Stimulated activated CD4-positive, alpha-beta T cell treated with anti-CD3 and anti-CD28 coated beads, Interleukin-15, amount 100 ng/mL, for 1 hour (primary cell): ENCODE measurements around the gene LUC7L2.
"Not testable (repeated sequence)": the region's sequence is repeated elsewhere in the genome, so short reads cannot be mapped to it uniquely, and the experiment has no call there.

Source experiments
- DNase-seq, 2 donors: peaks; one replicate each; pipeline ENCODE4 v3.0.0-alpha.2; 2020; ENCODE audit warnings: low read depth in 1 of 2, low spot score in 1 of 2

LUC7L2 gene

DNA sequence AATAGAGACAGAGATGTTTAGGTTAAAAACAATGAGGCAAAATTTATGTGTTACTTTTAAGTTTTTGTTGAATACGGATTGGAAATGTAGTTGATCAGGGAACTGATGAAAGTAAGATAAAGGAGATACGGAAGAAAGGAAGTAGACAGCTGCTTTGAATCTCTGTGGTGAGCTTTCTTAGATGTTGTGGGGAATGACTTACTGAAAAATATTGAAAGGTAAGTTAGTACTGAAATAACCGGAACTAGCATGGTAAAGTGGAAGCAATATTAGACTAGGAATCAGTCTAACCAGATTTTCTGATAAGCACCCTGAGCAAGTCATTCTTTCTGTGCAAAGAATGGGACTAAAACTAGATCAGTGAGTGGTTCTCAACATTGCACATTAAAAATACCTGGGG is 34.8 kb downstream of the LUC7L2 start:
- no peak for DNase-seq

DNA sequence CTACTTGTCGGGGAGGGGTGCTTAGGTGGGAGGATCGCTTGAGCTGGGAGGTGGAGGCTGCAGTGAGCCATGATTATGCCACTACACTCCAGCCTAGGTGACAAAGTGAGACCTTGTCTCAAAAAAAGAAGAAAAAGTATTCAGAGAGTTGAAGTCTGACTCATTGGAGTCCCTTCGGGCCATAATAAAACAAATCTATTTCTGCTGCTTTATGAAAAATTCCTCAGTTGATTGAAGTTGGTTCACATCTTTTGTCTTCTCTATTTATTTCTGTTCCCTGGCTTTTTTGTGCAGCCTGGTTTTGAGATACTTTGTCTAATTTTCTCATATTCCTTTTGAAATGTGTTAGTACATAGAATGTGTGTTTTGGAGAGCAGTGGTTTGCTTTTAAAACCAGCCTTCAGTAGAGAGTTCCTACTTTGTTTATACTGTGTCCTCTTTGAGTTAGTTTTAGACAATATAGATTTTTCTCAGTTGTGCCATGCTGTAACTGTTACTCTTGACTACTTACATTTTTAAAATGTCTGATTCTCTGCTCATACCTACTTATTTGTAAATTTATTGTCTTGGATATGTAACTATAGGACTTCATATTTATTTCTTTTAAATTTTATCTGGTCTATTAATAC is 36.7 kb downstream of the LUC7L2 start:
- DNase-seq = no peak

DNA sequence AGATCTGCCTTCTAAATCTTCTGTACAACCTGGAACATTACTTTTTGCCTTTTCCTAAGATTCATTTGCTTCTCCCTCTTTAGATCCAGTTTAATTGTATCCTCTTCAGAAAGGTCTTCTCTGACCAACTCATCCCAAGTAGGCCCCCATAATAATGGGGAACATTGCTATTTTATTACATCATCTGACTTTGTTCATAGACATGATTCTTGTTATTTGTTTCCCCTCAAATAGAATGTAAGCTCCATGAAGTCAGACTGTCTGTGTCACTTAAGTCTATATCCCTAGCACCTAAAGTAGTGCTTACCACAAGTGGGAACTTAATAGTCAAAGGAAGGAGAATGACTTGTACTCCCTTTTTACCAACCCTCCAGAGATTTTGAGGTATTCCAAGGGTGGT is 37.5 kb downstream of the LUC7L2 start:
- no peak for DNase-seq

DNA sequence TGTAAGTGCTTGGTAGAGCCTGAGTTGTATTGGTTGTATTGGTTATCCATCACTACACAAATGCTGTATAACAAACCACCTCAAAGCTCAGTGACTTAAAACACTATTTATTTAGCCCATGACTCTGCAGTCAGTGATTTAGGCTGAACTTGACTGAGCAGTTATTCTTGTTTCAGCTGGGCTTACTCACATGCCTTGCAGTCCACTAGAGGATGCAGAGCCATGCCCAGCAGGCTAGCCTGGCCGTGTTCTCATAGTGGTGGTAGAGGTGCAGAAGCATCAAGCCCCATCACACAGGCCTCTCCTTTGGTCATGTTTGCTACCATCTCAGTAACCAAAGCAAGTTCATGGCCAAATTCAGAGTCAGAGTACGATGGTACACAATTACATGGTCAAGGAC is 43.9 kb downstream of the LUC7L2 start:
- DNase-seq = no peak

DNA sequence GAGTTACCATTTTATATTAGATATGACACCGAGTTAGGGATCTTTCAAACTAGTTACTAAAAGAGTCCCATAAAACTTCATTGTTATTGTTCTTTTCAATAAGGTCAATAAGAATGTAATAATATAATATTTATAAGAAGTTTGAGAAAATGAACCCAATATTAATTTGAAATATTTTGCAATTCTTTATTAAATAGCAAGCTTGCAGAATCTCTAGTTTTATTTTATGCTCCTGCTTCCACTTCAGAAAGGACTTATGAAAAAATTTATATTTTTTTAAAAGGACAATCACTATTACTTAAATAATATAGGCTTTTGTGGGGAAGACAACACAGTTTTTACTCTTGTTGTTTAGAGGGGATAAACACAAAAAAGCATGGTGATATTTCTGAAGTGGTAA is 47.9 kb downstream of the LUC7L2 start:
- DNase-seq = no peak

DNA sequence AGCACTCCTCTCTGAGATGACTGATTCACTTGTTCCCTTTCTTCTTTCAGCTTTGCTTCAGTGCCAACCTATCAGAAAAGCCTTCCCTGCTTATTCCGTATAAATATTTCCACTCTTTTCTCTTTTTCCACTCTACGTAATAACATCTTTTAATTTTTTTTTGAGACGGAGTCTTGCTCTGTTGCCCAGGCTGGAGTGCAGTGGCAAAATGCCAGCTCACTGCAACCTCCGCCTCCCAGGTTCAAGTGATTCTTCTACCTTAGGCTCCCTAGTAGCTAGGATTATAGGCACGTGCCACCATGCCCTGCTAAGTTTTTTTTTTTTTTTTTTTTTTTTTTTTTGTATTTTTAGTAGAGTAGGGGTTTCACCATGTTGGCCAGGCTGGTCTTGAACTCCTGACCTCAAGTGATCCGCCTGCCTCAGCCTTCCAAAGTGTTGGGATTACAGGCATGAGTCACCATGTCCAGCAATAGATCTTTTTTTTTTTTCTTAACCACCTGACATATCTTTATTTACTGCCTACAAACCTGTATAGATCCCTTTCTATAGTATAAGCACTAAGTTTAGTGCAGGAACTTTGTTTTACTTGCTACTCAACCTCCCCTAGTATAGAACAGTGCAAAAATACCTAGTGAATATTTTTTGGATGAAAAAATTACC is 55.2 kb downstream of the LUC7L2 start:
- DNase-seq = not testable (repeated sequence)

DNA sequence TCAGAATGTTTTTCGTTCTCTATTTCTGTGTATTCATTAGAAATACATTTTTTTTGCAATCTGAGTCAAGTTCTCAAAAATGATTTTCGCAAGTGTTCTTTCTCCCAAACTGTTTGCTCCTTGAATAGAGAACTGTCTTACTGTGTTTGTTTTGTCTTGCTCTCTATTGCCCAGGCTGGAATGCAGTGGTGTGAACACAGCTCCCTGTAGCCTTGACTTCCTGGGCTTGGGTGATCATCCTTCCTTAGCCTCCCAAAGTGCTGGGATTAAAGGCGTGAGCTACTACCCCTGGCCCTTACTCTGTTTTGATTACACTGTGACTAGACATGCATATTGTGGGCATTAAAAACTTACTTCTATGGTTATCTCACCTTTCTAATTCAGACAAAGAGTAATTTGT is 56.7 kb downstream of the LUC7L2 start:
- DNase-seq = no peak

DNA sequence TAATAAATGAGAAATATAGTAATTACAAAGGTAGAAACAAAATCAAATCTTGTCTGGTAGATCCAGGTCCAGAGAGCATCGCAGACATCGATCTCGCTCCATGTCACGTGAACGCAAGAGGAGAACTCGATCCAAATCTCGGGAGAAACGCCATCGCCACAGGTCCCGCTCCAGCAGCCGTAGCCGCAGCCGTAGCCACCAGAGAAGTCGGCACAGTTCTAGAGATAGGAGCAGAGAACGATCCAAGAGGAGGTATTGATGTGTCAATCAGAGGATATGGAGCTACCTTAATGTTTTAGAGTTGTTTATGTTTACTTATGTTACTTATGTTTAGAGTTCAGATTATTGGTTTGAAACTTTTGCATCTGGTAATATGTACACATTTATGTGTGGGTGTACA is 57.8 kb downstream of the LUC7L2 start:
- DNase-seq = no peak

DNA sequence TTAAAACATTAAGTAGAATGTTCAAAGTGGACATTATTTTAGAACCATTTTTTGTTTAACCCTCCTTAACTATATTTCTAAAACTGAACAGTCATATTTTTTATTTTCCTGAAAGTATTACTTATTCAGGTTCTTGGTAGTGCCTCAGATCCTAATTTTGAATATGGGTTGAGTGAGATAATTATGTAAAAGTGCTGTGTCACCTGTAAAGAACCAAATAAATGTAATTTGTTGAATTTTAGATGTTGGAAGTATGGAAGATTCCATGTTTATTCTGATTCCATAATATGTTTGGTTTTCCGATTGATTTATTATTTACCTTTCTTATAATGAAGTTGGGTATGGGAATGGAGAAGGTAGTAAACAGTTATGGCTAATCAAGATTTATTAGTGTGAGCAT is 61.4 kb downstream of the LUC7L2 start:
- DNase-seq = no peak

DNA sequence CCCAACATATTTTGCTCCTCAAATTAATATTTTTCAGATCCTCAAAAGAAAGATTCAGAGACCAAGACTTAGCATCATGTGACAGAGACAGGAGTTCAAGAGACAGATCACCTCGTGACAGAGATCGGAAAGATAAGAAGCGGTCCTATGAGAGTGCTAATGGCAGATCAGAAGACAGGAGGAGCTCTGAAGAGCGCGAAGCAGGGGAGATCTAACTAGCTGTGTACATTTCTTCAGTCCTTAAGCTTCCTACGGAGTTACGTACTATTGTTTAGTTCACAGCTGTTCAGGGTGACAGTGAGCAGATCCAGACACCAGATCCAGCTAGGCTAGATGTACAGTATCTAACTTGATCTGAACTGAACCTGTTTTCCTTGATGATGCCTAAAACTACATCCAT is 62.4 kb downstream of the LUC7L2 start:
- DNase-seq = no peak

DNA sequence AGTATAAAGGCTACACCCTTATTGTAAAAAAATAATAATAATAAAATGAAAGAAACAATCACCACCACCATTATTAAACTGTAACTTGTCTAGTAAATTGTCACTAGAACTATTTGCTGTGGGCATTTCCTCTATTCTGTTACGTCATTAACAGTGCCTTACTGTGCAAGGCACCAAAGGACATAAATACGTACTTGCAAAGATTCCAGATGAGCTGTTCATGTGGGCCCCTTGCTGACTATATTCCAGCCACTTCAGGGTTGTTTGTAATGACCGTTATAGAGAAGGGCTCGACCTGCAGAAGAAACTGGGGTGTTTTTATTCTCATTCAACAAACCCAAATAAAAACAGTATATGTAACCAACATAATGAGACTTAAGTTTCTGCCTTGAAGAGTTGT is 63.4 kb downstream of the LUC7L2 start:
- no peak for DNase-seq

DNA sequence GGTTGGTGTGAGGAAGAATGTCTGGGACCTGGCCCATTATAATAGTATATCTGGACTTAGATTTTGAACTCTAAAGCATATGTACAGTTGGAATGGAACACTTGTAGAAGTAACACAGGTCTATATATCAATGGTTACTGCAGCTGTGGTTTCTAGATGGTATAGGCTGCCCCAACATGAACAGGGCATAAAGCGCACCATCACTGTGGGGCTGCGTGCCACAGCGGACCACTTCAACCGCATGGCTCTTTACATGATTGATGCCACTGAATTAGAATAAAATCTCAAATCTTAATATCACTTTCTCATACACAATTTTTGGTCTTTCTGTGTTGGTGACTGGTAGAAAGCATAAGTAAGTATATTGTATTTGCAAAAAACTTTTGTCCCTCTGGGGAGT is 64.3 kb downstream of the LUC7L2 start:
- no peak for DNase-seq

DNA sequence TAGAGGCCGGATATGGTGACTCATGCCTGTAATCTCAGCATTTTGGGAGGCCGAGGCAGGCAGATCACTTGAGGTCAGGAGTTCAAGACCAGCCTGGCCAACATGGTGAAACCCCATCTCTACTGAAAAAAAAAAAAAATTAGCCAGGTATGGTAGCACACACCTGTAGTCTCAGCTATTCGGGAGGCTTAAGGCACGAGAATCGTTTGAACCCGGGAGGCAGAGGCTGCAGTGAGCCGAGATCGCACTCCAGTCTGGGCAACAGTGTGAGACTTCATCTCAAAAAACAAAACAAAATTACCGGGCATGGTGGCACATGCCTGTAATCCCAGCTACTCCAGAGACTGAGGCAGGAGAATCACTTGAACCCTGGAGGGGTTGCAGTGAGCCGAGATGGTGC is 66.0 kb downstream of the LUC7L2 start:
- DNase-seq = not testable (repeated sequence)

DNA sequence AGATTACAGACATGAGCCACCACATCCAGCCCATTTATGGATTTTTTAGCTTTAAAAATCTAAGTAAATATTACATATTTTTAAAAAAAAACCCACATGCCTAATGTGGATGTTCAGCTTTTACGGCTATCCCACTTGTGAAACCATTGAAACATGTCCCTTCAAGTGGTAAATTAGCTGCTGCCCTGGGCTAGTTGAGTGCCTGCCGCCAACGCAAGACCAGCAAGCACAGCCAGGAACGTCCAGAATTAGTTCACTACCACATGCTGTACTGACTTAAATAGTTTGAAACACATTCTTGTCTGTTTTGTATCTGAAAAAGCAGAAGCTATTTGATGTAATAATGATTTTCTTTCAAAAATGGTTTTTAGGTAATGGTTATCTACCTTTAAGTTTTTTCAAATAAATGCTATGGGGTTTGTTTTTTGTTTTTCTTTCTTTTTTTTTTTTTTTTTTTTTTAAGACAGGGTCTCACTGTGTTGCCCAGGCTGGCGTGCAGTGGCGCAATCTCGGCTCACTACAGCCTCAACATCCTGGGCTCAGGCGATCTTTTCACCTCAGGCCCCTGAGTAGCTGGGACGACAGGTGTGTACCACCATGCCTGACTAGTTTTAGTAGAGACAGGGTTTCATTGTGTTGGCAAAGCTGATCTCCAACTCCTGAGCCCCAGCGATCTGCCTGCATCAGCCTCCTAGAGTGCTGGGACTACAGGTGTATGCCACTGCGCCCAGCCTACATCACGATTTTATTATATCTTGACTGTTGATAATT is 66.7 kb downstream of the LUC7L2 start:
- no peak for DNase-seq

DNA sequence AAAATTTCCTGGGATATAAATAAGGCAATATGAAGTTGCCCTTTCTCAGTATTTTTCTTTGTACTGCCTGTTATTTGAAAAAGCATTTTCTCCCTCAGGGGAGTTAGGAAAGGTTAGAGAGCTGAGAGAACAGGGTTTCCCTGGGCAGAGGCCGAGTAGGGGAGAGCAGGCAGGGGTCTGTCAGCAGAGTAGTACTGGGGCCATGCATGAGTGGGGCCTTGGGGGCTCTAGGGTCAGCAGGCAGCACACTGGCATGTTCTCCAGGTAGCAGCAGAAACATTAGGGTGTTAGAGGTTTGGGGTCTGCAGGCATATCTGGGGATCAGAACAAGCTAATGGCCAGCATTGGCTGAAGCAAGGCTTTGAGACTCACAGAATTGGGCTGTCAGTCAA is 67.3 kb downstream of the LUC7L2 start:
- DNase-seq = no peak

DNA sequence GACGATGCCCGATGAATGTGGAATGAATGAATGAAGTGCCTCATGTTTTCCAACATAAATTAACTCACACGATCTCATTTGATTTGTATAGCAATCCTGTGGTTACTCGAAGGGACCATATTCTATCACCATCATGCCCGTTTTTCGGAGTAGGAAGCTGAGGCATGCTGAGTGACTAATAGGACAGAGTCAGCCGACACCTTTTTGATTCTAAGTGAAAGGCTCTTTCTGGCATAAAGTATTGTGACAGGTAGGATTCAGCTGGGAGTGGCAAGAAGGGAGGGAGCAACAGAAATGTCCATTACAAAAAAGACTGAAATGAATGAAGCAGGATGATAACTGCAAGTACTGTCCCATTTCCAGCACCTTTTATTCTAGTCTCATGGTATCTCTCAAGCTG is 68.1 kb downstream of the LUC7L2 start:
- DNase-seq = no peak

DNA sequence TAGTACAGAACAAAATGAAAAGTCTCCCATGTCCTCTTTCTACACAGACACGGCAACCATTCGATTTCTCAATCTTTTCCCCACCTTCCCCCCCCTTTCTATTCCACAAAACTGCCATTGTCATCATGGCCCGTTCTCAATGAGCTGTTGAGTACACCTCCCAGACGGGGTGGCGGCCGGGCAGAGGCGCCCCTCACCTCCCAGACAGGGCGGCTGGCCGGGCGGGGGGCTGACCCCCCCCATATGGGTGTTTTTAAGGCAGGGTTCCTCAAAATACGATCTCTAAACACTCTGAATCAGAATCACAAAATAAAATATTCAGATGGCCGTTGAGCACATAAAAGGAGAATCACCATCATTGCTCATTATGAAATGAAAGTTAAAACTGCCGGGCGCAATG is 70.0 kb downstream of the LUC7L2 start:
- DNase-seq = not testable (repeated sequence)

DNA sequence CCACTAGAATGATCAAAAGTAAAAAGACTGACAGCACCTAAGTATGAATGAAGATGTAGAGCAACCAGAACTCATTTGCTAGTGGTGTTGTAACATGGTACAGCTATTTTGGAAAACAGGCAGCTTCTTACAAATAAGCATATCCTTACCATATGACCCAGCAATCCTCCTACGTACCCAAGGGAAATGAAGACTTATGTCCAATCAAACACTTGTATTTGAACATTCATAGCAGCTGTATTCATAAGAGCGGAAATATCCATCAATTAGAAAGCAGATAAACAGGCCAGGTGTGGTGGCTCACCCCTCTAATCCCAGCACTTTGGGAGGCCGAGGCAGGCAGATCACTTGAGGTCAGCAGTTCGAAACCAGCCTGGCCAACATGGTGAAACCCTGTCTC is 70.7 kb downstream of the LUC7L2 start:
- DNase-seq = no peak

DNA sequence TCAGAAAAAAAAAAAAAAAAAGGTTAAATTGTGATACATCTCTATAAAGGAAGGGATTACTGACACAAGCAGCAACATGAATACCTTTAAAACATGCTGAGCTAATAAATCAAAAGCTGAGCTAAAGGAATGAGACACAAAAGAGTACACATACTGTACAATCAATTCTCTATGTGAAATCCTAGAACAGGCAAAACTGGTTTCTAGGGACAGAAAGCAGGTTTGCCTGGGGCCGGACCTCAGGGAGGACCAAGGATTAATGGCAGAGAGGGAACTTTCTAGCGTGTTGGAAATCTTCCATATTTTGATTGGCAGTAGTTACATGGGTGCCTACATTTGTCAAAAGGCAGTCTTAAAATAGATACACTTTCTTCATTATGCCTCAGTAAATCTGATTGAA is 71.3 kb downstream of the LUC7L2 start:
- DNase-seq = no peak

DNA sequence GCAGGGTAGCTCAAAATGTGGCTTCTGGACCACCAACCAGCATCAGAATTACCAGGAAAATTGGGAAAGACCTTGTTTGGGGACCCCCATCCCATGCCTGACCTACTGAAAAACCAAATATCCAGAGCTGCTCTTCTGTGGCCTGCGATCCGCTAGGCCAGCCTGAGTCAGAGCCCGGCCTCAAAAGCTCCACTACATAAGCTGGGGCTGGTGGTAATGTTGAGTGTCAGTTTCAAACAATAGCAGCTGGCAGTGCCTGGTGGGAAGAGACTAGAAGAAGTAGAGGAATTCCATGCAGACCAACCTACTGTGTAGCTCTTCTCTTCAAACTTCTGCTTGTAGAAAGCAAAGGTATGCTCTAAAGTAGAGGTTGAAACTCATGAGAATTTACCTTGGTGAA is 71.8 kb downstream of the LUC7L2 start:
- no peak for DNase-seq

DNA sequence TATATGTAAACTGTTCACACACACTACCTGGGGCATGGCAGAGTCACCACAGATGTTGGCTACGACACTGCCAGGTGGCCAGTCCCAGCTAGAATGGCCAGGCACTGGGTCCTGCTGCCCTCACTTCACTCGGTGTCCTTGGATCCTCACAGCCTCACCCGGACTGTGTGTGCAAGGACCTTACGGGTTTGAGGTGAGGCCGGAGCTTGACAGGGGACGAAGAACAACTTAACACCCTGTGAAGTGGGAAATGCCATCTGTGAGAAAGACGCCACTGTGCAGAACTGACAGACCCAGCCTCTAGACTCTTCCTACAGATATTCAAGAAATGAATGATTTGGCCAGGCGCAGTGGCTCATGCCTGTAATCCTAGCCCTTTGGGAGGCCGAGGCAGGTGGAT is 77.1 kb downstream of the LUC7L2 start:
- DNase-seq = no peak

DNA sequence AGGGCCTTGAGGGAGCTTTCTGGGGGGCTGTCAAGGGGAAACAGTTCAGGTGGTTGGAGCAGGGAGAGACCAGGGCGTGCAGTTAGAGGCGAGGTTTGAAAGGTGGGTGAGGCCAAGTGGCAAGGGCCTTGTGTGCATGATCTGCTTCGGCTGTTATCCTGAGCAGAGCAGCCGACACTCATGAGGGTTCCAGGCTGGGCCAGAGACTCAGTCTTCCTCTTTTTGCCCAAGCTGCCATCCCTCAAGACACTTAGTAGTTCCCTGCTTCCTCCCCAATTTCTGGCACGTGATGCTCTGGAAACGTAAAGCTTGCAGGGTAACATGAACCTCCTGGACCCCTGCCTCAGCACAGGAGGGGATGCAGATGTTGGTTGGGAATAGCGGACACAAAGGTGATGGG is 79.7 kb downstream of the LUC7L2 start:
- no peak for DNase-seq

DNA sequence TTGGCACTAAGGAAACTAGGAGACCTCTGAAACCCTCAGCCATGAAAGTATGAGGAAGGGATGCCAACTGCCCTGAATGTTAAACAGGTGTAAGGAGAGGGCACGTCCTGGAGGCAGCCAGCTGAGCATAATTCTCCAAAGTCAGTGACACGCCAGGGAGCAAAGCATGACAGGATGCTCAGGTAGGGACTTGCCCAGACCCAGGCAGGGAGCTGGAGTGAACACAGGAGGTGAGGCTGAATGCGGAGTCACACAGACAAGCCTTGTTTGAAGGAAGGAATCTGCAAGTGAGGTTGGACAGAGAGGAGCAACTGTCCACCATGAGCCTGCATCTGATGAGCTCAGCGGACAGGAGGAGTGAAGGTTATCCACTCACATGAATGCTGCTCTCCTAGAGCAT is 82.3 kb downstream of the LUC7L2 start:
- DNase-seq = no peak
